A673 (cell line): ENCODE measurements around the gene MT1F. TPM values are rescaled to one million over a fixed set of nuclear protein-coding genes. Genes with fewer than 3 reads are reported as not detected.

Source experiments
- BruUV-seq: library from RNA; stranded (reverse); fragments of 400-500 nt; replicated peaks from 2 replicates; lab custom pipeline; 2021; lab: Mats Ljungman, UMichigan
- CTCF ChIA-PET: fragments of 300-600 bp; sonication (Branson Sonifier 250); formaldehyde crosslinking; loops from one replicate; lab custom pipeline; 2022; ENCODE audit warnings: antibody characterized with exemption; lab: Charles Lee
- POLR2A ChIA-PET: fragments of 300-600 bp; sonication (Branson Sonifier 250); formaldehyde crosslinking; loops from one replicate; lab custom pipeline; 2022; ENCODE audit warnings: antibody characterized with exemption; ENCODE audit not compliant: low non-redundant PET; lab: Charles Lee
- DNase-seq: peaks from one replicate; pipeline ENCODE4 v3.0.0-alpha.2; 2015; ENCODE audit warnings: low spot score
- H3K27ac ChIP-seq: fragments of 200-600 bp; sonication (generic); 2 replicates; pipeline ENCODE4 v1.5.1; 2016; ENCODE audit warnings: mixed run types, low read depth, mild to moderate bottlenecking, mixed read lengths, antibody characterized with exemption, low read length; ENCODE audit not compliant: poor library complexity, severe bottlenecking
- H3K27me3 ChIP-seq: fragments of 200-600 bp; sonication (generic); replicated peaks from 2 replicates; pipeline ENCODE4 v1.6.1; 2017; ENCODE audit warnings: mixed run types, low read depth, mild to moderate bottlenecking, mixed read lengths, antibody characterized with exemption, low read length; ENCODE audit not compliant: insufficient read depth, poor library complexity
- H3K36me3 ChIP-seq: fragments of 200-600 bp; sonication (generic); 2 replicates; pipeline ENCODE4 v1.6.1; 2016; ENCODE audit warnings: mixed run types, mild to moderate bottlenecking, mixed read lengths, antibody characterized with exemption, low read length; ENCODE audit not compliant: insufficient read depth, poor library complexity, severe bottlenecking
- H3K4me1 ChIP-seq: fragments of 200-600 bp; sonication (generic); 2 replicates; pipeline ENCODE4 v1.6.1; 2017; ENCODE audit warnings: mixed run types, mild to moderate bottlenecking, mixed read lengths, antibody characterized with exemption, low read length; ENCODE audit not compliant: insufficient read depth, poor library complexity, severe bottlenecking
- H3K4me3 ChIP-seq: fragments of 200-600 bp; sonication (generic); 2 replicates; pipeline ENCODE4 v1.5.1; 2016; ENCODE audit warnings: low read depth, mixed run types, mild to moderate bottlenecking, mixed read lengths, low read length; ENCODE audit not compliant: poor library complexity, severe bottlenecking
- H3K9me3 ChIP-seq: fragments of 200-600 bp; sonication (generic); 2 replicates; pipeline ENCODE4 v1.6.1; 2016; ENCODE audit warnings: mixed run types, low read depth, mild to moderate bottlenecking, mixed read lengths, antibody characterized with exemption, low read length; ENCODE audit not compliant: poor library complexity, severe bottlenecking
- CTCF ChIP-seq: fragments of 300-800, 200-600 bp; sonication (generic); conservative IDR thresholded peaks from 2 replicates; pipeline ENCODE4 v1.5.1; 2017; ENCODE audit warnings: low read depth, mild to moderate bottlenecking, antibody characterized with exemption, low read length, moderate library complexity, mixed read lengths
- EZH2 ChIP-seq: fragments of 200-600 bp; sonication (generic); IDR thresholded peaks from 2 replicates; pipeline ENCODE4 v1.6.1; 2017; ENCODE audit warnings: borderline replicate concordance, low read depth, mild to moderate bottlenecking, mixed read lengths, antibody characterized with exemption, low read length; ENCODE audit not compliant: poor library complexity, severe bottlenecking
- intact Hi-C: fragments of 100-400 bp; cut with micrococcal nuclease; formaldehyde crosslinking; loops from one replicate; pipeline ENCODE4 v1.10.0; 2022; ENCODE audit not compliant: unreplicated experiment
- total RNA-seq: library from RNA; stranded (reverse); gene quantifications from 2 replicates; pipeline ENCODE4 v1.2.3, GENCODE V29; 2021

The MT1F gene
- total RNA-seq, 1 experiment from 2014 or later, result 26.9 TPM

GRCh38 chr16:56649271-56649670, 8.5 kb upstream of the MT1F start:
- intact Hi-C loops, result no loop called here
- Histone ChIP-seq H3K36me3 (no peaks in the 10 kb centered on the region), H3K27me3 (peaks cover 3% of the 10 kb centered on the region), H3K4me1 (no peaks in the 10 kb centered on the region), H3K27ac (no peak overlapping the region), H3K4me3 (no peak overlapping the region), H3K9me3 (no peaks in the 10 kb centered on the region)
- DNase-seq, result no peak
- ChIA-PET POLR2A (no interaction called here), CTCF (no interaction called here)
- TF ChIP-seq CTCF, result no peak
- no peak for TF ChIP-seq EZH2
- BruUV-seq, result no TSS peak

GRCh38 chr16:56649820-56650219, 7.9 kb upstream of the MT1F start:
- CTCF ChIA-PET, result no interaction called here
- no peaks in the 10 kb centered on the region for H3K36me3 ChIP-seq
- DNase-seq, result no peak
- TF ChIP-seq EZH2 (no peak), CTCF (no peak)
- H3K27me3 ChIP-seq, result peaks cover 3% of the 10 kb centered on the region
- intact Hi-C loops, result no loop called here
- H3K4me1 ChIP-seq, result no peaks in the 10 kb centered on the region
- BruUV-seq, result no TSS peak
- no peak overlapping the region for H3K4me3 ChIP-seq
- no peak overlapping the region for H3K27ac ChIP-seq
- no peaks in the 10 kb centered on the region for H3K9me3 ChIP-seq
- POLR2A ChIA-PET, result no interaction called here

- Histone ChIP-seq H3K27me3 (peaks cover 3% of the 10 kb centered on the region), H3K4me3 (no peak within 1 kb of the TSS), H3K9me3 (no peaks in the 10 kb centered on the region), H3K4me1 (no peaks in the 10 kb centered on the region), H3K27ac (no peak within 1 kb of the TSS), H3K36me3 (no peaks in the 10 kb centered on the region)
- BruUV-seq, result no TSS peak
- no peak for TF ChIP-seq EZH2
- no peak for TF ChIP-seq CTCF
- no peak for DNase-seq
- CTCF ChIA-PET, result no interaction called here
- intact Hi-C loops, result no loop called here
- POLR2A ChIA-PET, result no interaction called here
Observed at GRCh38 chr16:56651586-56651985, 6.2 kb upstream of the MT1F start, which contains the start of gene MT1B. Gene MT1B (plus strand): TSS chr16:56651886. CDS start chr16:56651954, 68 bp downstream.
